Testis (tissue), 2 donors: Measurements from ENCODE around the gene ZNF185.

ENCODE experiments used
- POLR2A ChIP-seq: fragments of 450-650 bp; IDR thresholded peaks from one replicate; pipeline ENCODE4 v1.6.1; 2017; ENCODE audit warnings: antibody characterized with exemption, mild to moderate bottlenecking, moderate library complexity
- TF ChIP-seq, protein P1 (sequence below), 3 experiments: fragments of 450-650 bp in 2 of 3; fragments of 200-600 bp in 1 of 3; sonication (generic) in 1 of 3; IDR thresholded peaks; one replicate each; pipeline ENCODE4 v1.5.1; 2016 to 2019; ENCODE audit warnings: antibody characterized with exemption in 3 of 3, mild to moderate bottlenecking in 2 of 3, moderate library complexity in 1 of 3

DNA sequence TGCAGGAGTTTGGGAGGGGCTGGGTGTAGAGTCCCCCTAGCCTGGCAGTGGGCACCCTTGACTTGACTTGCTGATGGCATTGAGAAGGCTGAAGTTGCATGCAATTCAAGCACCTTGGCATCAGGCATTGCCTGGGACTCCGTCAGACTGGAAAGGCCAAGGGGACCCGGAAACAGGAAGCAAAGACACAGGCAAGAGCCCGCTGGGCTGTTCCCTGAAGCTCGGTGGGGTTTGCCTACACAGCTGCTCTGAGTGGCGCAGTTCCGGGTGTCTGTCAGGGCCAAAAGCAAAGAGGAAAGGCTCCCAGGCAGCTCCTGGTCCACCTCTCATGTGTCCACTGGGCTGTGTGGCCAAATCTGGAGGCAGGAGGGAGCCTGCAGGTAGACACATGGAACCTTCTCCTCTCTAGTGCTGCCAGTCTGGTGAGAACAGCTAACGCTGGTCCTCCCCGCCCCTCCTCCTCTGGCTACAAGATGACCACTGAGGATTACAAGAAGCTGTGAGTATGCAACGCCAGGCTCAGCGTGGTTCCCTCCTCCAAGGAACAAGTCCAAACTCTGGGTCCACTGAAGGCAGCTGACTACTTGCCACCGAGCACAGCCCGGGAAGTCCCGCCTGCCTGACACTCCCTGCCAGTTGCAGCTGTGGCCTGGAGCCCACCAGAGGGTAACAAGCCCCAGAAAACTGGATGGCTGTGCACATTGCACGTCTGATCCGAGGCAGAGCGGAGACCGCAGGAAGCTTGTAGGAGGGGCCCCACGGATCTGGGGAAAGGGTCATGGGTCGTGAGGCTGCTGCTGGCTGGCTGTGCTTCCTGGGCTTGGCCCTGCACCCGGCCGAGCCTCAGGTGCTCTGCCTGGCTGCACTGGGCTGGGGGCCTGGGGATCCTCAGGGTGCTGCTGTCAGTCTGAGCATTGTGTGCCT, 20.1 kb downstream of the ZNF185 start:
- TF ChIP-seq, protein P1, sequence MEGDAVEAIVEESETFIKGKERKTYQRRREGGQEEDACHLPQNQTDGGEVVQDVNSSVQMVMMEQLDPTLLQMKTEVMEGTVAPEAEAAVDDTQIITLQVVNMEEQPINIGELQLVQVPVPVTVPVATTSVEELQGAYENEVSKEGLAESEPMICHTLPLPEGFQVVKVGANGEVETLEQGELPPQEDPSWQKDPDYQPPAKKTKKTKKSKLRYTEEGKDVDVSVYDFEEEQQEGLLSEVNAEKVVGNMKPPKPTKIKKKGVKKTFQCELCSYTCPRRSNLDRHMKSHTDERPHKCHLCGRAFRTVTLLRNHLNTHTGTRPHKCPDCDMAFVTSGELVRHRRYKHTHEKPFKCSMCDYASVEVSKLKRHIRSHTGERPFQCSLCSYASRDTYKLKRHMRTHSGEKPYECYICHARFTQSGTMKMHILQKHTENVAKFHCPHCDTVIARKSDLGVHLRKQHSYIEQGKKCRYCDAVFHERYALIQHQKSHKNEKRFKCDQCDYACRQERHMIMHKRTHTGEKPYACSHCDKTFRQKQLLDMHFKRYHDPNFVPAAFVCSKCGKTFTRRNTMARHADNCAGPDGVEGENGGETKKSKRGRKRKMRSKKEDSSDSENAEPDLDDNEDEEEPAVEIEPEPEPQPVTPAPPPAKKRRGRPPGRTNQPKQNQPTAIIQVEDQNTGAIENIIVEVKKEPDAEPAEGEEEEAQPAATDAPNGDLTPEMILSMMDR (IDR thresholded peaks at IDR 0.05), result no peak
- no peak for TF ChIP-seq POLR2A
